HG02623 (cell line): ENCODE measurements around the gene UNC13B.
"Not testable (repeated sequence)": the region's sequence is repeated elsewhere in the genome, so short reads cannot be mapped to it uniquely, and the experiment has no call there.

Experiments used
- ATAC-seq: cut with Tn5 transposase; IDR thresholded peaks from one replicate; pipeline ENCODE4 v1.9.1; 2021; ENCODE audit warnings: moderate library complexity; ENCODE audit not compliant: unreplicated experiment

Gene UNC13B

GRCh38 chr9:35364817-35365585, 203.2 kb downstream of the UNC13B start:
- ATAC-seq = no peak

- no peak for ATAC-seq
Measured at GRCh38 chr9:35366627-35367026, 204.8 kb downstream of the UNC13B start.

- ATAC-seq = no peak
Measured at GRCh38 chr9:35367451-35367850, 205.6 kb downstream of the UNC13B start.

GRCh38 chr9:35370241-35370640, 208.4 kb downstream of the UNC13B start:
- ATAC-seq = no peak

GRCh38 chr9:35374436-35374835, 212.6 kb downstream of the UNC13B start:
- ATAC-seq = no peak

- no peak for ATAC-seq
Measured at GRCh38 chr9:35374910-35375309, 213.1 kb downstream of the UNC13B start.

- no peak for ATAC-seq
Measured at GRCh38 chr9:35380039-35380438, 218.2 kb downstream of the UNC13B start.

- no peak for ATAC-seq
Measured at GRCh38 chr9:35380619-35381018, 218.8 kb downstream of the UNC13B start.

GRCh38 chr9:35385042-35385441, 223.2 kb downstream of the UNC13B start:
- no peak for ATAC-seq

GRCh38 chr9:35395076-35395705, 233.4 kb downstream of the UNC13B start:
- no peak for ATAC-seq

- ATAC-seq = no peak
Measured at GRCh38 chr9:35395706-35396101, 233.9 kb downstream of the UNC13B start.

GRCh38 chr9:35396560-35397215, 234.9 kb downstream of the UNC13B start:
- no peak for ATAC-seq

GRCh38 chr9:35397216-35397698, 235.4 kb downstream of the UNC13B start:
- ATAC-seq = no peak

GRCh38 chr9:35397923-35398322, 236.1 kb downstream of the UNC13B start:
- no peak for ATAC-seq

GRCh38 chr9:35398651-35399335, 237.0 kb downstream of the UNC13B start:
- ATAC-seq = no peak

- ATAC-seq = no peak
Measured at GRCh38 chr9:35404865-35405264, 243.1 kb downstream of the UNC13B start.

GRCh38 chr9:35406183-35406959, 244.6 kb downstream of the UNC13B start:
- ATAC-seq = no peak

GRCh38 chr9:35407846-35408245, 246.0 kb downstream of the UNC13B start:
- no peak for ATAC-seq

GRCh38 chr9:35409434-35409833, 247.6 kb downstream of the UNC13B start:
- ATAC-seq = not testable (repeated sequence)

GRCh38 chr9:35414889-35415288, 253.1 kb downstream of the UNC13B start:
- ATAC-seq = no peak
